ENCODE data around the gene CLCN6. TPM values are rescaled to one million over a fixed set of nuclear protein-coding genes. Genes with fewer than 3 reads are reported as not detected.

CLCN6 gene
- polyA plus RNA-seq, 2 of the 4 experiments (the other 2 are of a cell fraction): 5.7 to 9.0 TPM

DNA sequence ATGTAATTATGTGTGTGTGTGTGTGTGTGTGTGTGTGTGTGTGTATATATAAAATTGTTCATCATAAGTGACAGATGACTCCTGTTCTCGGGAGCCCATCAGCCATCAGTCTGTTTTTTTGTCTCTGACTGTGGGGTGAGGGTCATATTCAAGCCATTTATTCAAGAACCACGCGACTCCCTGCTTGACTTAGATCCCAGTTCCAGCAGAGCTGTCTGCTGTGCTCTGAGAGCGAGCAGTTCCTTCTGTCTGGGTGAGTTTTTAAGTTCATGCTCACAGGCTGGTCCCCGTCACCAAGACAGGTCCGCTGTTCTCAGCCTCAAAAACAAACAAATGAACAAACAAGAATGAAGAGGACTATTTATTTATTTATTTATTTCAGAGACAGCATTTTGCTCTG lies 71.1 kb downstream of the CLCN6 start:
- WGBS (ENCODE audit: missing lambda C conversion rate): 25% methylated on average over 6 of the region's 6 CpGs
- CTCF ChIA-PET: interaction anchor here (1.1 to 1.7 kb wide), 4 partner anchors 15 to 839 kb away, joined by 3 to 4 read pairs (median 4); no protein-coding TSS in a partner anchor

DNA sequence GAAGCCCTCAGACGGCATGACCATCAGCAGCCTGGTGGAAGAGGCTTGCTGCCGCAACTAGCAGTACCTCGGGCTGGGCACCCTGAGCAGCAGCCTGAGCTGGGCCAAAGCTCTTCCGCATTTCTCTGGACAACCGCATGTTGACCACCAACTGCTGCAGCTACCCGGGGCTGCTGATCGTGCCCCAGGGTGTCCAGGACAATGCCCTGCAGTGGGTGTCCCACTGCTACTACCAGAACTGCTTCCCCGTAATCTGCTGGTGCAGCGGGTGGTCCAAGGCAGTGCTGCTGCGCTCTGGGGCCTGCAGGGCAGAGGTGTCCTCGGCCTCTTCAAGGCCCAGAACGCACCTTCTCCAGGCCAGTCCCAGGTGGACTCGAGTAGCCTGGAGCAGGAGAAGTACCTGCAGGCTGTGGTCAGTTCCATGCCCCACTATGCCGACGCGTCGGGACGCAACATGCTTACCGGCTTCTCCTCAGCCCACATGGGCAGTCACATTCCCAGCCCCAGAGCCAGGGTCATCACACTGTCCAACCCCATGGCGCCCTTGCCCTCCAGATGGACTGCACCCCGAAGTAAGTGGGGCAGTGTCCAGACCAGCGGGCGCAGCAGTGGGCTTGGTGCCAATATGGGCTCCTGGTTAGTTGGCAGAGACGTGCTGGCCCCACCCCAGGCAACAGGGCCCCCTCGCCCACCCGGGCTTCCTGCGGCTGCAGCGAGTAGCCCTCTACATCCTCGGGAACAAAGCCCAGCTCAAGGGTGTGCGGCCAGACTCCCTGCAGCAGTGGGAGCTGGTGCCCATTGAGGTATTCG lies 72.3 kb downstream of the CLCN6 start:
- TF ChIP-seq, protein P1, sequence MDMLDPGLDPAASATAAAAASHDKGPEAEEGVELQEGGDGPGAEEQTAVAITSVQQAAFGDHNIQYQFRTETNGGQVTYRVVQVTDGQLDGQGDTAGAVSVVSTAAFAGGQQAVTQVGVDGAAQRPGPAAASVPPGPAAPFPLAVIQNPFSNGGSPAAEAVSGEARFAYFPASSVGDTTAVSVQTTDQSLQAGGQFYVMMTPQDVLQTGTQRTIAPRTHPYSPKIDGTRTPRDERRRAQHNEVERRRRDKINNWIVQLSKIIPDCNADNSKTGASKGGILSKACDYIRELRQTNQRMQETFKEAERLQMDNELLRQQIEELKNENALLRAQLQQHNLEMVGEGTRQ (IDR thresholded peaks at IDR 0.05): no peak
- TF ChIP-seq TFCP2L1 (CRISPR knock-in tag; IDR thresholded peaks at IDR 0.05): no peak
- DNase-seq (ENCODE audit: low read depth in 1 of 2, low spot score in 1 of 2): no peak
- Histone ChIP-seq H3K9me3 (no peaks in the 10 kb centered on the region), H3K4me2 (no peak overlapping the region), H3K4me1 (no peaks in the 10 kb centered on the region), H3K27ac (no peak overlapping the region), H3K4me3 (no peak overlapping the region)
- ATAC-seq: no peak
- WGBS (ENCODE audit: missing lambda C conversion rate): no CpG with 5 or more reads among the region's 31 CpGs
- ChIA-PET POLR2A (no interaction called here), CTCF (interaction anchor here (1.2 to 3.9 kb wide), 7 partner anchors 10 to 841 kb away, joined by 3 to 15 read pairs (median 4); no protein-coding TSS in a partner anchor)
- FAIRE-seq: no peak

More for the DNA sequence above, 71.1 kb downstream of the CLCN6 start:
- no peak for DNase-seq (ENCODE audit: low read depth in 1 of 2, low spot score in 1 of 2)
- Histone ChIP-seq H3K9me3 (no peaks in the 10 kb centered on the region), H3K4me3 (no peak overlapping the region), H3K27ac (no peak overlapping the region), H3K4me2 (no peak overlapping the region), H3K4me1 (no peaks in the 10 kb centered on the region)
- TF ChIP-seq FOXS1 (CRISPR knock-in tag; IDR thresholded peaks at IDR 0.05) (no peak), RNF2 (IDR thresholded peaks at IDR 0.05; ENCODE audit: borderline replicate concordance, low read depth) (no peak), ZC3H11A (IDR thresholded peaks at IDR 0.05) (no peak), FOSL2 (IDR thresholded peaks at IDR 0.05) (no peak), FOSL2 (CRISPR knock-in tag; IDR thresholded peaks at IDR 0.05) (no peak), CBX8 (IDR thresholded peaks at IDR 0.05) (no peak), HOXA7 (CRISPR knock-in tag; IDR thresholded peaks at IDR 0.05) (no peak), POLR2AphosphoS2 (conservative IDR thresholded peaks at IDR 0.05; ENCODE audit: low read length) (no peak), HOXB5 (CRISPR knock-in tag; IDR thresholded peaks at IDR 0.05) (no peak), RFX5 (IDR thresholded peaks at IDR 0.05) (no peak), HDAC2 (IDR thresholded peaks at IDR 0.05) (no peak), BHLHE40 (IDR thresholded peaks at IDR 0.05; ENCODE audit: low read depth, low read length) (no peak), ESRRA (IDR thresholded peaks at IDR 0.05; ENCODE audit: borderline replicate concordance, low read length) (no peak), RARB (CRISPR knock-in tag; IDR thresholded peaks at IDR 0.05) (no peak), MAFK (IDR thresholded peaks at IDR 0.05; ENCODE audit: partially characterized antibody) (no peak), HOXB13 (CRISPR knock-in tag; IDR thresholded peaks at IDR 0.05; ENCODE audit: low read depth) (no peak)
- ATAC-seq: no peak
- FAIRE-seq: no peak
- POLR2A ChIA-PET: no interaction called here

DNA sequence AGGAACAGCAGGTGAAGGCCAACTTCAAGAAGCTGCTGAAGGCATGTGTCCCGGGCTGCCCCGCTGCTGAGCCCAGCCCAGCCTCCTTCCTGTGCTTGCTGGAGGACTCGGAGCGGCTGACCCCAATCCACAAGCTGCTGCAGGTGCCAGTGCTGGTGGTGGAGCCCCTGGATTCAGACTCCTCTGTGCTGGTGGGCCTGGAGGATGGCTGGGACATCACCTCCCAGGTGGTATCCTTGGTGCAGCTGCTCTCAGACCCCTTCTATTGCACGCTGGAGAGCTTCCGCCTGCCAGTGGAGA lies 72.8 kb downstream of the CLCN6 start:
- no peak overlapping the region for H3K4me2 ChIP-seq
- H3K4me1 ChIP-seq: no peaks in the 10 kb centered on the region
- H3K4me3 ChIP-seq: no peak overlapping the region
- ATAC-seq: no peak
- POLR2A ChIA-PET: no interaction called here
- CTCF ChIA-PET: interaction anchor here (1.3 to 3.9 kb wide), 4 partner anchors 10 to 41 kb away, joined by 4 to 15 read pairs (median 9); no protein-coding TSS in a partner anchor
- no peak for DNase-seq (ENCODE audit: low read depth in 1 of 2, low spot score in 1 of 2)
- 20% methylated on average over 1 of the region's 6 CpGs for WGBS (ENCODE audit: missing lambda C conversion rate)
- TF ChIP-seq KDM1A (IDR thresholded peaks at IDR 0.05; ENCODE audit: low read depth) (no peak), MAZ (IDR thresholded peaks at IDR 0.05; ENCODE audit: borderline replicate concordance, low read depth, low read length) (no peak), CHD4 (IDR thresholded peaks at IDR 0.05; ENCODE audit: borderline replicate concordance) (no peak), KDM5A (IDR thresholded peaks at IDR 0.05) (no peak)
- TF ChIP-seq, protein P2, sequence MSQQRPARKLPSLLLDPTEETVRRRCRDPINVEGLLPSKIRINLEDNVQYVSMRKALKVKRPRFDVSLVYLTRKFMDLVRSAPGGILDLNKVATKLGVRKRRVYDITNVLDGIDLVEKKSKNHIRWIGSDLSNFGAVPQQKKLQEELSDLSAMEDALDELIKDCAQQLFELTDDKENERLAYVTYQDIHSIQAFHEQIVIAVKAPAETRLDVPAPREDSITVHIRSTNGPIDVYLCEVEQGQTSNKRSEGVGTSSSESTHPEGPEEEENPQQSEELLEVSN (IDR thresholded peaks at IDR 0.05; ENCODE audit: borderline replicate concordance, low read depth): no peak
- no peak overlapping the region for H3K27ac ChIP-seq
- no peak for FAIRE-seq
- no peaks in the 10 kb centered on the region for H3K9me3 ChIP-seq

Data from A549 (cell line).